COLO668 (cell line): ENCODE data around the gene PDCD10.

Experiments
- DNase-seq: peaks from one replicate; lab custom pipeline; 2025; ENCODE audit not compliant: unreplicated experiment; lab: John Stamatoyannopoulos, UW

Gene PDCD10

DNA sequence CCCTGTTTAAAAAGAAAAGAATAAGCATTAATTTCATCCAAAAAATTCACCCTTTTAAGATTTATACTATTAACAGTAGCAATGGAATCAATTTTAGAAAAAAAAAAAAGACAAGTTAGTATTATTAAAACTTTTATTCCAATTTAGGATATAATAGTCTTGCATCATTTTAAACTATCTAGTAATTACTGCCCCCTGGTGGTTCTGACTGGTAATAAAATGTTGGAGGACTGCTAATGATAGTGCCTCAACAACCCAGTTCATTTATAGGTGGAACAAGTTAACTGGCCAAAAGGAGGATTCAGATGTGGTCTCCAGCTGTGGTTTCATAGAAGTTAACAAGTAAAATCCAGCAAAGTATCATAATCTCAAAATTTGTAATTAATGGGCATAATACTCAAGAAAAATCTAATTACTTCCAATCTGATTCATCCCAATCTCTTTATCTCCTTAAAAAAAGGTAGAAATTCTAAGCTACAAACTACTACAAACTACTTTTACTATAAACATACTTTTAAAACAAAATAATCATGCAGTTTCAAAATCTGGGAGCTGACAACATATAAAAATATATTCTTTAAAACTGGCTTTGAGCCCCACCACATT lies 50.2 kb downstream of the PDCD10 start:
- peak; percentile 21 for DNase-seq

GRCh38 chr3:167679526-167679925 lies 55.2 kb downstream of the PDCD10 start:
- DNase-seq = no peak

GRCh38 chr3:167675848-167676247 lies 58.8 kb downstream of the PDCD10 start:
- DNase-seq = no peak

GRCh38 chr3:167673221-167673620 lies 61.5 kb downstream of the PDCD10 start:
- DNase-seq = no peak

DNA sequence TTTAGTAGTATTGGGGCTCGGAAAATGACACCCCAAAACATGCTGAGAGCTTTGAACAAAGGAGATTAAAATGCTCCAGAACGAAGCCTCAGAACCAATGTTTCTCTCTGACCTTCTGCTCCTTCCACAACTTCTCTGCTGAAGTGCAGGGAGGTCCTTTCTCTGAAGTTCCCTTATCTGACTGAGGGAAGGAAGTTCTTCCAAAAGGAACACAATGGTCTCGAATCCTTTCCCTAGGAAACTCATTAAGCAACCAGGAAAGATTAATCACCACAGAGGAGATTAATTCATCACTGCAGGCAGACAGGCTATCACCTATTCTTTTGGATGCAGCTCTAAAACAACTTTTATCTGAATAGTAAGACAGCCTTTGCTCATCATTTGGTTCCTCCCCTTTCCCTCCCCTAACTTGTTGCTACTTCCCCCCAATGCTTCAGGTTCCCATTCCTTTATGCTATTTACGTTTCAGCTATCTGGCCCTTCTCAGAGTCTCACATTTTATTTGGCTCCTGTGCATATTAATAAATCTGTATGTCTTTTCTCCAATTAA lies 62.7 kb downstream of the PDCD10 start:
- no peak for DNase-seq

DNA sequence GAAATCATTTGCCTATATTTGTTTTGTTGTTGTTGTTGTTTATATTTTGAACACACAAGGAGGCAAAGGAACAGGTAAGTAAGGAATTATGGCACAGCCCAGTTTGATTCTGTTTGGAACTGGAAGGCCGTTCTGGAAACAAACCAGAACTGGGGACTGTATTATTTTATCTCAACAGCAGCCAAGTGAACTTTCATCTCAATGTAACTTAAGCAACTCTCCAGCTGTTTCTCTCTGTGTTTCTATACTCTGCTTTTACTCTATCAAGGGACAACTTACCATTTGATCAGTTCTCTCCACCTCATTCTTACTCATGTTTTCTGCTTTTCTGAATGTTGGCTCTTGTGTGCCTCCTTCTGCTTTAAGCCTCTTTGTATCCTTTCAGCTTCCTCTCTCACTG lies 65.0 kb downstream of the PDCD10 start:
- DNase-seq = no peak

- no peak for DNase-seq
Measured at GRCh38 chr3:167668651-167669050, 66.0 kb downstream of the PDCD10 start.

- no peak for DNase-seq
Measured at GRCh38 chr3:167666563-167666962, 68.1 kb downstream of the PDCD10 start.

DNA sequence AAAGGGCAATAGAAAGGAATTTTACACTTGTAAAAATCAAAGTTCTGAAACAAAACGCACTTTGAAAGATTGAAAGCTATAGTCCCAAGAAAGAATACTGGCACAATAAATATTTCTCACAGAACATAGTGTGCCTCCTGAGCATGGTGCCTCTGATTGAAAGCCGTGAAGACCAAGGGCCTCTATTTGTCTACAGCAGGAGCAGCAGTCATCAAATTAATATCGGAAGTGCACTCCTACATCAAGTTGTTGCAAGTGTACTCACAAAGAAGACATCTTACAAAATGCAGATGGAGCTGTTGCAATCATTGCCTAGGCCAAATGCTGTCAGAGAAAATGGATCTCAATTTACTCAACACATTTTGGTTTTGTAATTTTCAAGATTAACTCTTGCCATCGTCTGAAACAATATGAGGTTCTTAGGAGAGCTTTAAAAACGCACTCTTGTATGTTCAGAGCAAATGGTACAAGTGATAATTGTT lies 71.7 kb downstream of the PDCD10 start:
- DNase-seq = no peak

- DNase-seq = no peak
Measured at GRCh38 chr3:167657684-167658225, 76.9 kb downstream of the PDCD10 start.

DNA sequence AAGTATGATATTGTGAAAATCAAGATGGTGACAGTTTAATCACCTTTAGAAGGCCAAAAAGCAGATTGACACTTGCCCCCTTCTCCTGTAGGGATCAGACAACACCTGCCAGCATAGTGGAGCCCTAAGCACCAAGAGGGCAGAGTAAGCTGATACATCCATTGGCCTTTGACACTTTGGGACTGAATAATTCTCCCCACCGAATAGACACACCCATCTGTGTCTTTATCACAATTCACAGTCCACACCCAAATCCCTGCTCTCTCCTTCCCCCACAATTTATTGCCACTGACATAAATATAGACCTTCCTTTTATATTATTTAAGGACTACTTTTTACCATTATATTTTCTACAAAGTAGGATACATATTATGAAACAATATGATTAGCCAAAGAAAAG lies 77.9 kb downstream of the PDCD10 start:
- no peak for DNase-seq

- DNase-seq = peak; percentile 6
Measured at GRCh38 chr3:167653760-167654159, 80.9 kb downstream of the PDCD10 start, which contains the start of gene WDR49. WDR49 (minus strand) TSS chr3:167653942; CDS start chr3:167653425, 517 bp downstream.

DNA sequence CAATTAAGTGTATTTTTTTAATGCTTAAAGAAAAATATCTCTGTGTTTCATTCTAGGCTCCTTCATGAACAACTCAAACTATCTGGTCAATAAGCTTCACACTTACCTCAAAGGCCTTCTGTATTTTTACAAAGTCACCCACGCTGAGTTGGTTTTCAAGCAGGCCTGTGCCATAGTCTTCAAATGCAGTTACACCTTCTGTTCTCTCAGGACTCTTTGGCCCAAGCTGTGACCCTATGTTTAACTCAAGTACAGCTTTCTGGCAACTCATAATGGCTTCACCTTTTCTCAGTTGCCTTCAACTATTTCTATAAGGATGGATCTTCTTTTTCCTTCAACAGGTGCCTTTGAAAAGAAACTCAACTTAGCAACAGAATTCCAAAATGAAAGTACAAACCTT lies 81.5 kb downstream of the PDCD10 start:
- DNase-seq = no peak

DNA sequence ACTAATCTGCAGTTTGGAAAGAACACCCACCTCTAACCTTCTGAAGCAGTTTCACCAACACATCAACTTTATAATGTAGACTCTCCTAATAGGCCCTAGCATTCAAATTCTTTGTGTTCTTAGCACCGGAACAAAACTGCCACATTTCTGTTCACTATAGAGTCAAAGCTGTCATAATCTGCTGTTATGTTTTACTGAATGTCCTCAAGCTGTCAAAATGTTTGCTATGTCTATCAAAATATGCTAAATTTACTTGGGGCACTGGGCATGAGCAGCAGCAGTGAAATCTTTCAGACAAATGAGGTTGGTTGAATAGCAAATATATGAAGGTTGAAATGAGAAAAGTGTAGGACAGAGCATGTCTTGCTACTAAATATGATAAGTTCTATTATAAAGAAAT lies 82.9 kb downstream of the PDCD10 start:
- no peak for DNase-seq

- no peak for DNase-seq
Measured at GRCh38 chr3:167650459-167650858, 84.2 kb downstream of the PDCD10 start.

DNA sequence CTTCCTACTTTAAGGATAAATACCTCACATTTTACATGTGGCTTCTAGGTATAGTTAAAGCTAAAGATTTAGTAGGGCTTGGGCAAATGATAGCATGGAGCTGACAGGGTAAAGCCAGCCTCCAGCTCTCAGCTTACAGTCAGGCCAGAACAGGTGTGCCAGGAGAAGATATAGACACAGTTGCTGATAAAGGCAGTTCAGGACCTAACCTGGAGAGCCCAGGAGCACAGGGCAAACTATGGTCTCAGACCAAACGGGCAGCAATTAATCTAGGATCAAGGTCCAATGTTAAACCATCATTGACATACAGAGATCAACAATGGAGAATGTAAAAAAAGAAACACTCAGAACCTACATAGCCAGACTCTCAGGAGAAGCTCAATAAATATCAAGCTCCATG lies 84.9 kb downstream of the PDCD10 start:
- no peak for DNase-seq

DNA sequence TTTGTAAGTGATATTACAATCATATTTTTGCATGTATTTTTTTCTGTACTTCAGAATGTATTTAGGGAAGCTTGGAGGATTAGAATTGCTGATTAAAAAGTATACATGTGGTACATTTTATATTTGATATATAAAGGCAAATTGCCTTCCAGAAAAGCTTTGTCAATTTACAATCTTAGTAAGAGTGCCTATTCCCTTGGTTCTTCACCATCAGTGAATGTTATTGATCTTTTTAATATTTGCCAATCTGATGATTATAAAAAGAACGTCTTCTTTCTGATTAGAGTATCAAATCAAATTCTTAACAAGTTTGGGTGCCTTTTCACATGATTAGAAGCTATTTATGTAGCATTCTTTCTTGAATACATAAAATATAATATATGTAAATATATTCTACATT lies 90.1 kb downstream of the PDCD10 start:
- DNase-seq = no peak
